Right forelimb (tissue), 1 donor: ENCODE results near the gene TMEM243.

Experiments
- DNase-seq: peaks from one replicate; pipeline ENCODE4 v3.0.0-alpha.2; 2018

Gene TMEM243

DNA sequence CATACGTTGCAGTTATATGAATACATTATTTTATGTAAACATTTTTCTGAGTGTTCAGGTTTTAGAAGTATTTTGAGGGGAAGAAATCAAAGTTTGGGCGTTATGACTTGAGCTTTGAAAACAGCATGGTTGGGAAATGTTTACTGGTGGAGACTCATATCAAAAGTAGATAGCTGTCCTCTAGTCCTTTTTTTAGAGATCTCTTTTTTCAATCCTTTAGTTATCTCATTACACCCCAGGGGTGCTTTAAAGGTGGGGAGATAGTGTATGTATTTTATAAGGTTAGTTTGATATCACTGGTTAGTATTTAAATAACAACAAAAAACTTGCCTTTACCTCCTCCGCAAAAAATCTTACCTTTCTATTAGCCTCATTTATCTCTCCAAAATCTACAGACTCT lies 65.0 kb downstream of the TMEM243 start:
- DNase-seq = no peak

DNA sequence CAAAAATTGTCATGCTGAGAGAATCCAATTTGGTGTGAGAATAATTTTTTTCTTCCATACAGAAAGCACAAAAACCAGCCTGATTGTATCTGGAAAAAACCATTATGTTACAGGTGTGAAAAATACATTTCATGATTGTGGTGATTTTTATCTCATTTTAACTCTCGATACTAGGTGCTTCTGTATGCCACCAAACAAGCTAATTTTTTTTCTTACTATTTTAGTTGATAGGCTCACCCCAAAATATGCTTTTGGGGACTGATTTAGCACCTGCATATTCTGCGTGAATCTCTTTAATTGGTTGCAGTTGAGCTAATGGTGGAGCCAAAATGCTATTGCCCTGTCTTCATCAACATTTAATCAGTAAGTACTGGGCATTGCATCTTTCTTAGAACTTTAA lies 65.4 kb downstream of the TMEM243 start:
- no peak for DNase-seq

DNA sequence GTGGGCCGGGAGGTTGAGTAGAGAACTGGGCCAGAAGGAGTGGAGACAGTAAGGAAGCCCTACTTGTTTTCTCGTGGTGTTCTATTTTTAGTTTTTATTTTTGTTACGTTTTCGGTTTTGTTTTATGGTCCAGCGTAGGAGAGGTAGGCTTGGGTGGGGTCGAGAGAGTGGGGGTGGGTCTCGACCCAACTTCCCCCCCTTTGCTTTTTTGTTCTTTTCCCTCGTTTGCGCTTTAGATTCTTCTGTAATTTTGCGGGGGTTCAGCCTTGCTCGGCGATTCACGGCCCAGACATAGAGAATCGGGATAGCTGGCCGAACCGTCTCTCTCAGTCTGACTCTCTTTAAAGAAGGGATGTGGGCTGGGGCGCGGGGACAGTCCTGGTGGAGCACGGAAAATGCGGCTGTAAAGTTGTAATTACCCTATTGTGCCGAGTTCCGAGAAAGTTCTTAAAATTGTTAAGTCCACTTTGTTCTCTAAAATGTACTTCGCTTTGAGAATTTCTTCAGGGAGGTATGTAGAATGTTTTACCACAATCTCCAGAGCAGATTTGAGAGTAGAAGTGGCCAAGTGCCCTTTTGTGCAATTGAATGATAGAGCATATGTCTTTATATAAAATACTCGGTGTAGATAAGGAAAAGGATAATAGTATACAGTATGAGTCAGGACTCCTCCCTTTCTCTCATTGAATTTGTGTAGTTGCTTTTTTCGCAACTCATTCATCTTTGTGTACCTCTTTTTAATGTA lies 66.5 kb downstream of the TMEM243 start:
- DNase-seq = no peak

DNA sequence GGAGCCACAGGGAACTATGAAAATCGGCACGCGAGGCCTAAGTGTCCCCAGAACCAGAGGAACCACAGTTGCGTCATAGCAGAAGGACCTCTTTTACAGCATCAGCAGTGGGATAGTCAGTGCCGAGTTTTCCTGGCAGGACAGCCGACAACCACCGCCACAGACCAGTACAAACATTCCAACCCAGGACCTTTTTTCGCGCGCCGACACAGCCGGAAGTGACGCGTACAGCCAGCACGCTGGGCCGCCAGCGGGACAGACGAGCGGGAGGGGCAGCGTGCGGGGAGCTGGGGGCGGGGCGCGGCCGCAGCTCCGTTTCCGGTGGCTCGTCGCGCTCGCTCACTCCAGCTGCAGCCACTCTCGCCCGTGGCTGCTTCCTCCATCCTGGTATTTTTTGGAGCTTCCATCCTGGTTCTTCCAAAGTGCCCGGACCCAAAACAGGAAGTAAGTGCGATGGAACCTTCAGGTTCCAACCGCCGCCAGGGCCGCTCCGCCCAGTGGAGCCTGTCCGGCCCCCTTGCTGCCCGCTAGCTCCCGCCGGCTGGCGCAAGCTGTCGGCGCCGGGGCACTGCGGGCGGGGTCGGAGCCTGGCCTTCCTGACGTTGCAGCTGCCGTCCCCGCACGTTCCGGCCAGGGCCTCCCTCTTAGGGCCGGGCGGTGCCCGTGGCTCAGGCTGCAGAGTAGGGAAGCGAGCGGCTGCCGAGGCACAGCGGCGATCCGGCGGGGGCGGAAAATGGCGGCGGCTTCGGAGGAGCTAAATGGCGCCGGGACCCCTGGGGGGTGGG lies 67.2 kb downstream of the TMEM243 start, which contains the start of gene DMTF1:
Gene DMTF1 (plus strand): TSS at position 342 of the 785 bp plus-strand sequence. CDS start 12,489 bp downstream, outside the sequence.
- DNase-seq = peak; percentile 97

DNA sequence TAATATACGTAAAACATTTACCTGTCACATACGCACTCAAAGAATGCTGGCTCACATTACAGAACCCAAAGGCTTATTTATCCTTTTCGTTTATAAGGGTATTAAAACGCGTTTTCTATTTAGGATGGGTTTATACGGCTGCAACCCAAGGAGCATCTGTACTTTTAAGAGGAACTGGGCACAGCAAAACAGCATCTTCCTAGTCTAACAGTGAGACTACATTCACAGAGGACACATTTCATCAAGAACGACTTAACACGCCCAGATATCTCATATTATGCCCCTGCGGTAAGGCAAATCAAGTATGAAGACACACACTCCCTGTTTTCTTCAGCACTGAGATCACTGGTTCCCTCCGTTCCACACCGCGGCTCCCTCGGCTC lies 67.8 kb downstream of the TMEM243 start:
- no peak for DNase-seq

DNA sequence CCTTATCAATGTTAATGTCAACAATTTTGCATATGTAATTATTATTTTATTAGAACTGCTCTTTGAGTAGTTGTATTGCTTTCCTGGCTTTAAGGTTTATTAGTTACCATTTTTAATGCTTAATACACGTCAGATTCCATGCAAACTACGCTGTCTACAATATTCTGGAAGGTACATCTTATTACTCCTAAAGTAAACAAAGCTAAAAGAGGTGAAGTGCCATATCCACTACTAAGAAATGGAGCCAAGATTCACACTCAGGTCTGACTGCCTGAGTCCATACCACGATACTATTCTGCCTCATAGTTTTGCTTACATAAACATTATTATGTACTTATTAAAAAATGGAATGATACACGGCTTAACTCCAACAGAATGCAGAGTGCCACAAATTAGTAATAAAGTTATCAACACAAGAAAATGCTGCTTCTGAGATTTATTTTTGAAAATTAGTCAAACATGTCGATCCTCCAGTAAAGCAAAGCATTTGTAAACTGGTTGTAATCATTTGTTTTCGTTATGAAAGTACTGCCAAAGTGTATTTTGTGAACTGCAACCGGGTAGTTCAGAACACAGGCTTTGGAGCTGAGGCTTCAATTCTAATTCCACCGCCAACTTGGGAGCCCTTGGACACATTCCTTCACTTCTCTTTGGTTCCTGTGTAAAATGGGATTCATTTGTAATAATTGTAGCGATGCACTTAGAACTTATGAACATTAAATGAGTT lies 68.4 kb downstream of the TMEM243 start:
- no peak for DNase-seq

DNA sequence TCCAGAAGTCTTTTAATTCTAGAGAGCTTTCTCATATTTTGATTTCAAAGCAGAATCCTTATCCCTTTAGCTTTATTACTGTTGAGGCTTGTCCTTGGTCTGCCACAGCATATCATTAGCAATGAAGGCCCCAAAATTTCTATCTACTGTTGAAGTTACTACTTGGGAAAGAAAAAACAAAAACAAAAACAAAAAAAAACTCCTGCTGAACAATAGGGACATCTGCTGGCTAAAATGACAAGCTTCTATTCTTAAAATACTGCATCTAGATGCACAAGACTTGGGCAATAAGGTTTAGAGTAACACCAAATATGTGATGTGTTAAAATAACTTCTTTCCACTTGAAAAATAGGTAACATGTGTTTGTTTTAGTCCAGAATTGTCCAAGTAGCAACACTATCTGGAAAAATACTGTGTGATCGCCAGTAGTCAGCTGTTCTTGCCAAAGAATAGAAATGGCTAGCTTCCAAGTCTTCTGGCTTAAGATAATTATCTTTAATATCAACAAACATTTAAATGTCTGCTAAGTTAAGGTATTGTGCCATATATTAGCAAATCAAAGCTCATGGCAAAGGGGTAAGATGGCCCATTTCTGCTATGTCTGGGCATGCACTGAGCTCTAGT lies 71.1 kb downstream of the TMEM243 start:
- DNase-seq = no peak

DNA sequence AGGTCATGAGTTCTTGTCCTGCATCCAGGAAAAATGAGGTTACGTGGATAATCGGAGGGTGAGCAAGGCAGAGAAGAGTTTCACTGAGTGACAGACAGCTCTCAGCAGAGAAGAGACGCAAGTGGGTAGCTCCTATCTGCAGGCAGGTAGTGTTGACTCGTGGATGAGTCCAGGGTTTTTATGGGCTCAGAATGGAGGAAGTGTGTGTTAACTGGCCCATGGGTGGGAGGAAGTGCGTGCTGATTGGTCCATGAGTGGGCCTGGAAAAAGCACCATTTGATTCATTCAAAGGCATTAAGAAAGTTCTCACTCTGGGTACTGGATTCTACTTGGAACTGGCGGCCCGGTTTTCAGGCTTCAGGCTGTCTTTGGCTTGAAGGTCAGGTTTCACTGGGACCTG lies 72.0 kb downstream of the TMEM243 start:
- DNase-seq = no peak

DNA sequence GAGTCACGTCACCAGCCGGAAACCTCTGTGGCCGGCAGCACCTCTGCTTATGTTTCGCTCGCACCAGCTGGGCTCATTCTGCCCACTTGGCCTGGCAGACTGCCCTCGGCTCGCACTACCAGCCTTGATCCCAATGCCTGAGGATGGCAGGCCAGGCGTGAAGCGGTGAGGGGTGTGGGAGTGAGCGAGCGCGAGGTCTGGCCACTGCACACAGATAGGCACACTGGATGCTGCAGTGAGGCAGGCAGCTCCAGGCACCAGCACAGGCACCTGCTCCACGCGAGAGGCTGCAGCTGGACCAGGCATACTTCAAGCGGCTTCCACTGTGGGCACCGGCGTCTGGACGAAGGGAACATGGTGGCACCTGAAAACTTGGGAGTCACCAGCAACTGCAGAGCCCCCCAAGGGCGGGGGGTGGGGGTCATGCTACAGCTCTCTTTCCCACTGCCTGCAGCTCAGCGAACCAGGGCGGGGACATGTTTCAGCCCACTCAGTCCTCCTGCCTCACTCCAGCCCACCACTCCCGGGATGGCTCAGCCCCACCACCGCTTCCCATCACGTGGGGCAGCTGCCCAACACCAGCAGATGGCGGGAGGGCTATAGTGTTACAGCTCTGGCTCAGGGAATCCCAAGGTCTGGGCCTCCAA lies 72.7 kb downstream of the TMEM243 start:
- DNase-seq = no peak
